Activated CD4-positive, alpha-beta T cell treated with anti-CD3 and anti-CD28 coated beads, Interleukin-2, amount 10 ng/mL, durations not matched to agents 7 days and 5 days (primary cell): ENCODE data around the gene RPAIN. TPM values are rescaled to one million over a fixed set of nuclear protein-coding genes. Genes with fewer than 3 reads are reported as not detected.
"Not testable (repeated sequence)": the region's sequence is repeated elsewhere in the genome, so short reads cannot be mapped to it uniquely, and the experiment has no call there.

Source experiments
- CTCF ChIA-PET: fragments of 350-600 bp; sonication (Branson Sonifier 250); formaldehyde crosslinking; loops from one replicate; lab custom pipeline; 2021; ENCODE audit warnings: antibody characterized with exemption; lab: Charles Lee
- POLR2A ChIA-PET: fragments of 350-600 bp; sonication (Branson Sonifier 250); formaldehyde crosslinking; loops from one replicate; lab custom pipeline; 2021; ENCODE audit warnings: antibody characterized with exemption; lab: Charles Lee
- DNase-seq: peaks from one replicate; pipeline ENCODE4 v3.0.0-alpha.2; 2020
- H3K27ac Mint-ChIP-seq: one replicate; pipeline ENCODE4 v1.8.0; 2021; ENCODE audit warnings: mild to moderate bottlenecking, moderate library complexity, mixed read lengths
- H3K27me3 Mint-ChIP-seq: one replicate; pipeline ENCODE4 v1.8.0; 2021; ENCODE audit warnings: mixed read lengths
- H3K36me3 Mint-ChIP-seq: one replicate; pipeline ENCODE4 v1.8.0; 2021; ENCODE audit warnings: low read depth, mixed read lengths
- H3K4me1 Mint-ChIP-seq: one replicate; pipeline ENCODE4 v1.8.0; 2021; ENCODE audit warnings: mixed read lengths
- H3K4me3 Mint-ChIP-seq: one replicate; pipeline ENCODE4 v1.8.0; 2021; ENCODE audit warnings: mild to moderate bottlenecking, moderate library complexity, mixed read lengths
- H3K9me3 Mint-ChIP-seq: one replicate; pipeline ENCODE4 v1.8.0; 2021; ENCODE audit warnings: mixed read lengths
- total RNA-seq, 2 experiments: library from RNA; stranded (reverse); gene quantifications; one replicate each; pipeline ENCODE4 v1.2.3, GENCODE V29; 2021

Gene RPAIN
- total RNA-seq, 2 experiments from 2014 or later, result 43.1 to 52.0 TPM

- CTCF ChIA-PET, result no interaction called here
- POLR2A ChIA-PET, result interaction anchor here (0.6 kb wide), 1 partner anchor 12 kb away, joined by 3 read pairs; the partner anchor contains the start of gene RPAIN
- H3K36me3 Mint-ChIP-seq, result peaks cover 64% of the 10 kb centered on the region
- no peak for DNase-seq
- H3K4me3 Mint-ChIP-seq, result no peak overlapping the region
- H3K27me3 Mint-ChIP-seq, result no peaks in the 10 kb centered on the region
- H3K9me3 Mint-ChIP-seq, result no peaks in the 10 kb centered on the region
- no peak overlapping the region for H3K27ac Mint-ChIP-seq
- H3K4me1 Mint-ChIP-seq, result peaks cover 25% of the 10 kb centered on the region
Measured at GRCh38 chr17:5431949-5432556, 12.1 kb downstream of the RPAIN start.

- ChIA-PET CTCF (no interaction called here), POLR2A (no interaction called here)
- no peak overlapping the region for H3K4me3 Mint-ChIP-seq
- DNase-seq, result no peak
- H3K4me1 Mint-ChIP-seq, result peaks cover 45% of the 10 kb centered on the region
- H3K9me3 Mint-ChIP-seq, result no peaks in the 10 kb centered on the region
- no peak overlapping the region for H3K27ac Mint-ChIP-seq
- H3K36me3 Mint-ChIP-seq, result peaks cover 63% of the 10 kb centered on the region
- H3K27me3 Mint-ChIP-seq, result no peaks in the 10 kb centered on the region
Measured at GRCh38 chr17:5434984-5435383, 15.0 kb downstream of the RPAIN start.

- CTCF ChIA-PET, result interaction anchor here (0.6 to 1.7 kb wide), 6 partner anchors 17 to 1908 kb away, joined by 3 to 4 read pairs (median 3); partner anchors contain the start of gene NUP88
- H3K36me3 Mint-ChIP-seq, result peaks cover 59% of the 10 kb centered on the region
- H3K4me1 Mint-ChIP-seq, result peaks cover 46% of the 10 kb centered on the region
- not testable (repeated sequence) for H3K9me3 Mint-ChIP-seq, H3K27me3 Mint-ChIP-seq, H3K4me3 Mint-ChIP-seq, DNase-seq
- H3K27ac Mint-ChIP-seq, result peak overlapping the region; percentile 10
- POLR2A ChIA-PET, result interaction anchor here (1.0 kb wide), 1 partner anchor 16 kb away, joined by 3 read pairs; the partner anchor contains the start of genes NUP88 and RPAIN
Measured at GRCh38 chr17:5435781-5436315, 15.9 kb downstream of the RPAIN start.

- ChIA-PET CTCF (interaction anchor here (1.9 to 3.3 kb wide), 4 partner anchors 8 to 30 kb away, joined by 11 to 27 read pairs (median 17); partner anchors contain the start of genes DHX33, NUP88 and RPAIN), POLR2A (no interaction called here)
- Mint-ChIP-seq H3K27ac (peak overlapping the region; percentile 92), H3K4me1 (peaks cover 45% of the 10 kb centered on the region), H3K4me3 (peak overlapping the region; percentile 82), H3K9me3 (no peaks in the 10 kb centered on the region), H3K36me3 (peaks cover 44% of the 10 kb centered on the region), H3K27me3 (no peaks in the 10 kb centered on the region)
- DNase-seq, result no peak
Measured at GRCh38 chr17:5437721-5438317, 17.8 kb downstream of the RPAIN start.

GRCh38 chr17:5438716-5439445 lies 18.9 kb downstream of the RPAIN start, which contains the start of gene C1QBP:
Gene C1QBP, minus strand, starts transcription at chr17:5439155. Its CDS starts 82 bp downstream, at chr17:5439073.
- DNase-seq, result peak; percentile 91
- no peaks in the 10 kb centered on the region for H3K27me3 Mint-ChIP-seq
- no peaks in the 10 kb centered on the region for H3K9me3 Mint-ChIP-seq
- H3K36me3 Mint-ChIP-seq, result peaks cover 41% of the 10 kb centered on the region
- H3K27ac Mint-ChIP-seq, result peak within 1 kb of the TSS; percentile 92
- peaks cover 44% of the 10 kb centered on the region for H3K4me1 Mint-ChIP-seq
- peak within 1 kb of the TSS; percentile 82 for H3K4me3 Mint-ChIP-seq
- ChIA-PET POLR2A (interaction anchor here (1.0 kb wide), 1 partner anchor 47 kb away, joined by 3 read pairs; the partner anchor contains the start of genes DERL2 and MIS12), CTCF (interaction anchor here (0.7 to 3.4 kb wide), 26 partner anchors 9 to 500 kb away, joined by 3 to 27 read pairs (median 6); partner anchors contain the start of genes DERL2, DHX33, MIS12 and NUP88)

GRCh38 chr17:5439446-5439764 lies 19.4 kb downstream of the RPAIN start:
- Mint-ChIP-seq H3K27me3 (no peaks in the 10 kb centered on the region), H3K9me3 (no peaks in the 10 kb centered on the region), H3K4me3 (peak overlapping the region; percentile 82), H3K27ac (peak overlapping the region; percentile 92), H3K4me1 (peaks cover 41% of the 10 kb centered on the region), H3K36me3 (peaks cover 41% of the 10 kb centered on the region)
- ChIA-PET CTCF (interaction anchor here (0.7 to 3.4 kb wide), 24 partner anchors 10 to 500 kb away, joined by 3 to 27 read pairs (median 6); partner anchors contain the start of genes DERL2, DHX33, MIS12 and NUP88), POLR2A (interaction anchor here (1.0 kb wide), 1 partner anchor 47 kb away, joined by 3 read pairs; the partner anchor contains the start of genes DERL2 and MIS12)
- no peak for DNase-seq

GRCh38 chr17:5443728-5444127 lies 23.7 kb downstream of the RPAIN start:
- ChIA-PET CTCF (interaction anchor here (1.0 kb wide), 1 partner anchor 10 kb away, joined by 4 read pairs; no protein-coding TSS in a partner anchor), POLR2A (no interaction called here)
- no peak overlapping the region for H3K27ac Mint-ChIP-seq
- H3K27me3 Mint-ChIP-seq, result no peaks in the 10 kb centered on the region
- peaks cover 35% of the 10 kb centered on the region for H3K36me3 Mint-ChIP-seq
- H3K9me3 Mint-ChIP-seq, result no peaks in the 10 kb centered on the region
- DNase-seq, result no peak
- H3K4me1 Mint-ChIP-seq, result peaks cover 10% of the 10 kb centered on the region
- no peak overlapping the region for H3K4me3 Mint-ChIP-seq

GRCh38 chr17:5444209-5444608 lies 24.2 kb downstream of the RPAIN start:
- no peak overlapping the region for H3K27ac Mint-ChIP-seq
- DNase-seq, result no peak
- H3K4me1 Mint-ChIP-seq, result peaks cover 9% of the 10 kb centered on the region
- H3K9me3 Mint-ChIP-seq, result no peaks in the 10 kb centered on the region
- peaks cover 38% of the 10 kb centered on the region for H3K36me3 Mint-ChIP-seq
- H3K27me3 Mint-ChIP-seq, result no peaks in the 10 kb centered on the region
- ChIA-PET POLR2A (interaction anchor here (0.6 kb wide), 1 partner anchor 554 kb away, joined by 5 read pairs; no protein-coding TSS in a partner anchor), CTCF (interaction anchor here (1.0 to 1.2 kb wide), 2 partner anchors 10 kb away, joined by 3 to 4 read pairs; no protein-coding TSS in a partner anchor)
- H3K4me3 Mint-ChIP-seq, result no peak overlapping the region

GRCh38 chr17:5446786-5447185 lies 26.8 kb downstream of the RPAIN start:
- Mint-ChIP-seq H3K4me3 (no peak overlapping the region), H3K4me1 (no peaks in the 10 kb centered on the region), H3K36me3 (peaks cover 46% of the 10 kb centered on the region), H3K9me3 (no peaks in the 10 kb centered on the region), H3K27ac (no peak overlapping the region), H3K27me3 (no peaks in the 10 kb centered on the region)
- ChIA-PET CTCF (no interaction called here), POLR2A (no interaction called here)
- DNase-seq, result no peak

- peaks cover 13% of the 10 kb centered on the region for H3K36me3 Mint-ChIP-seq
- no peak for DNase-seq
- H3K4me3 Mint-ChIP-seq, result no peak overlapping the region
- H3K27me3 Mint-ChIP-seq, result no peaks in the 10 kb centered on the region
- H3K4me1 Mint-ChIP-seq, result peaks cover 42% of the 10 kb centered on the region
- no peaks in the 10 kb centered on the region for H3K9me3 Mint-ChIP-seq
- ChIA-PET CTCF (interaction anchor here (1.8 to 2.9 kb wide), 2 partner anchors 14 to 25 kb away, joined by 7 to 15 read pairs; partner anchors contain the start of gene C1QBP), POLR2A (no interaction called here)
- peak overlapping the region; percentile 0 for H3K27ac Mint-ChIP-seq
Measured at GRCh38 chr17:5464717-5465507, 44.9 kb downstream of the RPAIN start.

- POLR2A ChIA-PET, result interaction anchor here (0.5 kb wide), 1 partner anchor 152 kb away, joined by 6 read pairs; no protein-coding TSS in a partner anchor
- peaks cover 42% of the 10 kb centered on the region for H3K4me1 Mint-ChIP-seq
- H3K36me3 Mint-ChIP-seq, result peaks cover 10% of the 10 kb centered on the region
- DNase-seq, result no peak
- H3K27me3 Mint-ChIP-seq, result no peaks in the 10 kb centered on the region
- no peak overlapping the region for H3K4me3 Mint-ChIP-seq
- CTCF ChIA-PET, result interaction anchor here (1.6 to 3.3 kb wide), 2 partner anchors 14 to 27 kb away, joined by 3 to 27 read pairs; partner anchors contain the start of gene C1QBP
- H3K9me3 Mint-ChIP-seq, result no peaks in the 10 kb centered on the region
- no peak overlapping the region for H3K27ac Mint-ChIP-seq
Measured at GRCh38 chr17:5466295-5466694, 46.3 kb downstream of the RPAIN start.
